ENCODE measurements around the gene TMEM141.

DNA sequence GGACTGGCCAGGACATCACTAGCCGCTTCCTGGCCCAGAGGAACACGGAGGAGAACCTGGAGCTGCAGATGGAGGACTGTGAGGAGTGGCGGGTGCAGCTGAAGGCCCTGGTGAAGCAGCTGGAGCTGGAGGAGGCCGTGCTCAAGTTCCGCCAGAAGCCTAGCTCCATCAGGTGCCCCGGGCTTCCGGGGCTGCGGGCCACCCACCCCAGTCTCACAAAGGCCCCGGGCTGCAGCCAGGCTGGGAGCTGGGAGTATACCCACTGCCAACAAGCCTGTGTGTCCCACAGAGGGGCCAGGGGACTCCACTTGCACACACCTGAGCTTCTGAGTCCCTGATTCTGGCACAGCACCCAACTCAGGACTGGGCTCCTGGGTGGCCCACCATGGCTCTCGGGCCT is 14.9 kb downstream of the TMEM141 start:
- TF ChIP-seq, protein P1, sequence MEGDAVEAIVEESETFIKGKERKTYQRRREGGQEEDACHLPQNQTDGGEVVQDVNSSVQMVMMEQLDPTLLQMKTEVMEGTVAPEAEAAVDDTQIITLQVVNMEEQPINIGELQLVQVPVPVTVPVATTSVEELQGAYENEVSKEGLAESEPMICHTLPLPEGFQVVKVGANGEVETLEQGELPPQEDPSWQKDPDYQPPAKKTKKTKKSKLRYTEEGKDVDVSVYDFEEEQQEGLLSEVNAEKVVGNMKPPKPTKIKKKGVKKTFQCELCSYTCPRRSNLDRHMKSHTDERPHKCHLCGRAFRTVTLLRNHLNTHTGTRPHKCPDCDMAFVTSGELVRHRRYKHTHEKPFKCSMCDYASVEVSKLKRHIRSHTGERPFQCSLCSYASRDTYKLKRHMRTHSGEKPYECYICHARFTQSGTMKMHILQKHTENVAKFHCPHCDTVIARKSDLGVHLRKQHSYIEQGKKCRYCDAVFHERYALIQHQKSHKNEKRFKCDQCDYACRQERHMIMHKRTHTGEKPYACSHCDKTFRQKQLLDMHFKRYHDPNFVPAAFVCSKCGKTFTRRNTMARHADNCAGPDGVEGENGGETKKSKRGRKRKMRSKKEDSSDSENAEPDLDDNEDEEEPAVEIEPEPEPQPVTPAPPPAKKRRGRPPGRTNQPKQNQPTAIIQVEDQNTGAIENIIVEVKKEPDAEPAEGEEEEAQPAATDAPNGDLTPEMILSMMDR (IDR thresholded peaks at IDR 0.05): no peak
- no peak for TF ChIP-seq POLR2A (IDR thresholded peaks at IDR 0.05)

Data from heart left ventricle (tissue), 13 donors.